Stomach smooth muscle (tissue), 2 donors: ENCODE measurements around the gene CHN2.

Source experiments
- H3K27ac ChIP-seq: one replicate; pipeline ENCODE4 v1.7.0; 2013; ENCODE audit warnings: mild to moderate bottlenecking, low read length, inconsistent platforms
- H3K27me3 ChIP-seq, 2 donors: one replicate each; pipeline ENCODE4 v1.7.0; 2013; ENCODE audit warnings: low read length in 2 of 2; ENCODE audit not compliant: insufficient read depth in 2 of 2, control insufficient read depth in 1 of 2
- H3K36me3 ChIP-seq, 2 donors: one replicate each; pipeline ENCODE4 v1.7.0; 2013; ENCODE audit warnings: low read length in 2 of 2; ENCODE audit not compliant: control insufficient read depth in 2 of 2, insufficient read depth in 2 of 2
- H3K4me1 ChIP-seq: one replicate; pipeline ENCODE4 v1.7.0; 2013; ENCODE audit warnings: low read length; ENCODE audit not compliant: control insufficient read depth, insufficient read depth
- H3K4me3 ChIP-seq, 2 donors: one replicate each; pipeline ENCODE4 v1.7.0; 2013; ENCODE audit warnings: low read length in 2 of 2
- H3K9ac ChIP-seq, 2 donors: one replicate each; pipeline ENCODE4 v1.7.0; 2013; ENCODE audit warnings: low read length in 2 of 2, mild to moderate bottlenecking in 1 of 2
- H3K9me3 ChIP-seq, 2 donors: one replicate each; pipeline ENCODE4 v1.7.0; 2013; ENCODE audit warnings: low read length in 2 of 2; ENCODE audit not compliant: control insufficient read depth in 2 of 2
- donor health status: healthy.
- donor health status: Pancreatic carcinoma.

CHN2 gene

GRCh38 chr7:29364661-29365060 is 170.1 kb downstream of the CHN2 start:
- Histone ChIP-seq H3K9ac (no peak overlapping the region), H3K27ac (no peak overlapping the region), H3K36me3 (no peaks in the 10 kb centered on the region), H3K9me3 (no peaks in the 10 kb centered on the region), H3K27me3 (no peaks in the 10 kb centered on the region), H3K4me1 (no peaks in the 10 kb centered on the region), H3K4me3 (no peak overlapping the region)

GRCh38 chr7:29365423-29365822 is 170.8 kb downstream of the CHN2 start:
- Histone ChIP-seq H3K9ac (no peak overlapping the region), H3K27ac (no peak overlapping the region), H3K36me3 (no peaks in the 10 kb centered on the region), H3K4me3 (no peak overlapping the region), H3K4me1 (no peaks in the 10 kb centered on the region), H3K9me3 (no peaks in the 10 kb centered on the region), H3K27me3 (no peaks in the 10 kb centered on the region)

- Histone ChIP-seq H3K9ac (no peak overlapping the region), H3K4me1 (peaks cover 2% of the 10 kb centered on the region), H3K4me3 (no peak overlapping the region), H3K9me3 (no peaks in the 10 kb centered on the region), H3K27ac (no peak overlapping the region), H3K36me3 (no peaks in the 10 kb centered on the region), H3K27me3 (no peaks in the 10 kb centered on the region)
Measured at GRCh38 chr7:29367784-29368183, 173.2 kb downstream of the CHN2 start.

- H3K27me3 ChIP-seq: no peaks in the 10 kb centered on the region
- no peak overlapping the region for H3K27ac ChIP-seq
- H3K9ac ChIP-seq: no peak overlapping the region
- peaks cover 2% of the 10 kb centered on the region for H3K4me1 ChIP-seq
- no peak overlapping the region for H3K4me3 ChIP-seq
- H3K9me3 ChIP-seq: no peaks in the 10 kb centered on the region
- no peaks in the 10 kb centered on the region for H3K36me3 ChIP-seq
Measured at GRCh38 chr7:29369909-29370488, 175.4 kb downstream of the CHN2 start.

- H3K4me1 ChIP-seq: peaks cover 2% of the 10 kb centered on the region
- no peaks in the 10 kb centered on the region for H3K36me3 ChIP-seq
- H3K27ac ChIP-seq: no peak overlapping the region
- H3K9ac ChIP-seq: no peak overlapping the region
- no peaks in the 10 kb centered on the region for H3K9me3 ChIP-seq
- no peaks in the 10 kb centered on the region for H3K27me3 ChIP-seq
- H3K4me3 ChIP-seq: no peak overlapping the region
Measured at GRCh38 chr7:29370531-29371314, 176.1 kb downstream of the CHN2 start.

GRCh38 chr7:29371472-29371871 is 176.9 kb downstream of the CHN2 start:
- H3K27me3 ChIP-seq: no peaks in the 10 kb centered on the region
- no peak overlapping the region for H3K9ac ChIP-seq
- no peak overlapping the region for H3K27ac ChIP-seq
- no peaks in the 10 kb centered on the region for H3K9me3 ChIP-seq
- no peak overlapping the region for H3K4me3 ChIP-seq
- no peaks in the 10 kb centered on the region for H3K36me3 ChIP-seq
- peaks cover 2% of the 10 kb centered on the region for H3K4me1 ChIP-seq

GRCh38 chr7:29372351-29373090 is 177.9 kb downstream of the CHN2 start:
- peaks cover 2% of the 10 kb centered on the region for H3K4me1 ChIP-seq
- H3K9me3 ChIP-seq: no peaks in the 10 kb centered on the region
- no peak overlapping the region for H3K4me3 ChIP-seq
- H3K27ac ChIP-seq: no peak overlapping the region
- H3K27me3 ChIP-seq: no peaks in the 10 kb centered on the region
- H3K36me3 ChIP-seq: no peaks in the 10 kb centered on the region
- H3K9ac ChIP-seq: no peak overlapping the region

- Histone ChIP-seq H3K9ac (no peak overlapping the region), H3K27me3 (no peaks in the 10 kb centered on the region), H3K9me3 (no peaks in the 10 kb centered on the region), H3K36me3 (no peaks in the 10 kb centered on the region), H3K4me3 (no peak overlapping the region), H3K4me1 (no peaks in the 10 kb centered on the region), H3K27ac (no peak overlapping the region)
Measured at GRCh38 chr7:29375641-29376562, 181.3 kb downstream of the CHN2 start.

- H3K27me3 ChIP-seq: no peaks in the 10 kb centered on the region
- no peaks in the 10 kb centered on the region for H3K36me3 ChIP-seq
- H3K9me3 ChIP-seq: no peaks in the 10 kb centered on the region
- H3K27ac ChIP-seq: no peak overlapping the region
- no peak overlapping the region for H3K4me3 ChIP-seq
- H3K4me1 ChIP-seq: no peaks in the 10 kb centered on the region
- no peak overlapping the region for H3K9ac ChIP-seq
Measured at GRCh38 chr7:29377718-29378117, 183.1 kb downstream of the CHN2 start.

GRCh38 chr7:29379551-29379950 is 185.0 kb downstream of the CHN2 start:
- Histone ChIP-seq H3K27me3 (no peaks in the 10 kb centered on the region), H3K4me3 (no peak overlapping the region), H3K4me1 (no peaks in the 10 kb centered on the region)

More at GRCh38 chr7:29379551-29379950, 185.0 kb downstream of the CHN2 start:
- Histone ChIP-seq H3K9me3 (no peaks in the 10 kb centered on the region), H3K27ac (no peak overlapping the region), H3K9ac (no peak overlapping the region), H3K36me3 (no peaks in the 10 kb centered on the region)
